Keratinocyte (primary cell): ENCODE data around the gene WLS. TPM values are rescaled to one million over a fixed set of nuclear protein-coding genes. Genes with fewer than 3 reads are reported as not detected.

ENCODE experiments used
- DNase-seq: peaks from one replicate; pipeline ENCODE4 v3.0.0-alpha.2; 2011; ENCODE audit warnings: low read depth, missing footprints, low spot score
- FAIRE-seq: peaks from 2 replicates; lab custom pipeline; 2011; peaks lifted over from hg19 to GRCh38; lab: Jason Lieb, UNC
- H2AFZ ChIP-seq: 2 replicates; pipeline ENCODE4 v1.6.0; 2012; ENCODE audit warnings: low read length, control low read depth, inconsistent platforms; ENCODE audit not compliant: control insufficient read depth
- H3K27ac ChIP-seq: 2 replicates; pipeline ENCODE4 v1.5.1; 2011; ENCODE audit warnings: low read length; ENCODE audit not compliant: control insufficient read depth, insufficient read depth
- H3K27me3 ChIP-seq: 3 replicates; pipeline ENCODE4 v1.6.0; 2011; ENCODE audit warnings: low read length; ENCODE audit not compliant: control insufficient read depth, insufficient read depth; ENCODE audit errors: extremely low read depth
- H3K36me3 ChIP-seq, 2 experiments: 2 replicates in 1 of 2; 3 replicates in 1 of 2; pipeline ENCODE4 v1.5.1; 2011; ENCODE audit warnings: low read length in 2 of 2, mild to moderate bottlenecking in 1 of 2; ENCODE audit not compliant: control insufficient read depth in 2 of 2, insufficient read depth in 2 of 2; ENCODE audit errors: extremely low read depth in 1 of 2
- H3K4me1 ChIP-seq: 3 replicates; pipeline ENCODE4 v1.5.1; 2011; ENCODE audit warnings: low read length; ENCODE audit not compliant: control insufficient read depth, insufficient read depth; ENCODE audit errors: extremely low read depth
- H3K4me2 ChIP-seq: 3 replicates; pipeline ENCODE4 v1.6.0; 2011; ENCODE audit warnings: low read depth, low read length; ENCODE audit not compliant: control insufficient read depth, insufficient read depth; ENCODE audit errors: extremely low read depth
- H3K4me3 ChIP-seq, 3 experiments: fragments of 200-600 bp in 1 of 3; sonication (generic) in 1 of 3; 2 replicates in 2 of 3; 3 replicates in 1 of 3; pipeline ENCODE4 v1.5.1; 2011 to 2016; ENCODE audit warnings: low read length in 3 of 3, mild to moderate bottlenecking in 3 of 3, control low read depth in 2 of 3, inconsistent platforms in 1 of 3, low read depth in 1 of 3, mixed read lengths in 1 of 3, mixed run types in 1 of 3, moderate library complexity in 1 of 3; ENCODE audit not compliant: control insufficient read depth in 2 of 3, insufficient read depth in 2 of 3; ENCODE audit errors: extremely low read depth in 1 of 3
- H3K79me2 ChIP-seq: 2 replicates; pipeline ENCODE4 v1.6.0; 2012; ENCODE audit warnings: low read length; ENCODE audit not compliant: control insufficient read depth, insufficient read depth
- H3K9ac ChIP-seq: 3 replicates; pipeline ENCODE4 v1.6.0; 2011; ENCODE audit warnings: low read length; ENCODE audit not compliant: control insufficient read depth, insufficient read depth; ENCODE audit errors: extremely low read depth
- H3K9me1 ChIP-seq: 3 replicates; pipeline ENCODE4 v1.6.0; 2011; ENCODE audit warnings: low read length; ENCODE audit not compliant: control insufficient read depth, insufficient read depth; ENCODE audit errors: extremely low read depth
- H3K9me3 ChIP-seq: 2 replicates; pipeline ENCODE4 v1.5.1; 2012; ENCODE audit warnings: low read depth, low read length; ENCODE audit not compliant: control insufficient read depth
- H4K20me1 ChIP-seq: 3 replicates; pipeline ENCODE4 v1.6.0; 2011; ENCODE audit warnings: low read length; ENCODE audit not compliant: control insufficient read depth, insufficient read depth; ENCODE audit errors: extremely low read depth
- EZH2 ChIP-seq: IDR thresholded peaks from one replicate; pipeline ENCODE4 v1.6.1; 2012; ENCODE audit warnings: inconsistent platforms, mild to moderate bottlenecking, low read length, moderate library complexity
- dilution Hi-C: fragments of 300-500 bp; cut with MboI; formaldehyde crosslinking; loops from one replicate; pipeline ENCODE4 v1.7.0; 2020; ENCODE audit warnings: low sequenced_read_pairs; ENCODE audit not compliant: extremely low pct_ligation_motif_present
- polyA plus RNA-seq, 5 experiments: library from polyadenylated mRNA; depleted of rRNA in 3 of 5; stranded (reverse) in 3 of 5; stranded (forward) in 1 of 5; unstranded in 1 of 5; fragments of >200 nt; gene quantifications; 1 replicate in 1 of 5; 2 replicates in 3 of 5; 3 replicates in 1 of 5; pipeline versions ENCODE4 v1.2.1 to v1.2.3, GENCODE V29; 2011 to 2012; ENCODE audit warnings: missing spikeins in 2 of 5, low read depth in 1 of 5, low replicate concordance in 1 of 5
- TF ChIP-seq, protein P1 (sequence below), 3 experiments: IDR thresholded peaks in 1 of 3; conservative IDR thresholded peaks in 1 of 3; optimal IDR thresholded peaks in 1 of 3; 2 replicates in 2 of 3; 3 replicates in 1 of 3; pipeline versions ENCODE3 to v1.5.1; 2011; ENCODE audit warnings: low read length in 3 of 3, mild to moderate bottlenecking in 3 of 3, moderate library complexity in 2 of 3, control low read depth in 1 of 3, inconsistent platforms in 1 of 3; ENCODE audit not compliant: insufficient read depth in 2 of 3; ENCODE audit errors: extremely low read depth in 1 of 3

Gene WLS
- polyA plus RNA-seq, 1 donor (not counting 4 experiments of a cell fraction or from before 2014, with no cell fraction given): 92.4 TPM

DNA sequence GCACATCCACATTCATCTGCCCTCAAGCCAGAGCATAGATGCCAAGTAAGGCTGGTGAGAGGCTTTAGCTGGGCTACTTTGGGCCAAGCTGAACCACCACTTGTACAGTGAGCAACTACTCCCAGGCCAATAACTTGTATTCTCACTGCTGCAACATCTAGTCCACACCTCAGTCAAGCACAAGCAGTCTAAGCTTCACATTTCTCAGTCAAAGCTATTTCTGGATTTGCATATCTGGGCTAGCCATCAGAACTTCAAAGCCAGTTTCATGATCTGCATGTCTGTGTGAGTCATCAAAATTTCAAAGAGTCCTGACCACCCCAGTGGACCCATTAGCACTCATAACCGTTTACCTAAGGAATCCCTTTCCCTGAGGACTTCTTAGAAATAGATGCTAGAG lies 104.2 kb downstream of the WLS start:
- DNase-seq: no peak
- FAIRE-seq: peak; percentile 60
- Histone ChIP-seq H3K27ac (no peak overlapping the region), H4K20me1 (no peaks in the 10 kb centered on the region), H3K4me1 (peaks cover 2% of the 10 kb centered on the region), H3K9ac (no peak overlapping the region), H3K4me2 (no peak overlapping the region), H3K36me3 (peaks cover 18 to 20% of the 10 kb centered on the region in 2 experiments), H3K79me2 (no peaks in the 10 kb centered on the region), H3K9me3 (no peaks in the 10 kb centered on the region), H3K9me1 (no peaks in the 10 kb centered on the region), H3K4me3 (no peak overlapping the region), H2AFZ (no peak overlapping the region), H3K27me3 (no peaks in the 10 kb centered on the region)
- TF ChIP-seq, protein P1, sequence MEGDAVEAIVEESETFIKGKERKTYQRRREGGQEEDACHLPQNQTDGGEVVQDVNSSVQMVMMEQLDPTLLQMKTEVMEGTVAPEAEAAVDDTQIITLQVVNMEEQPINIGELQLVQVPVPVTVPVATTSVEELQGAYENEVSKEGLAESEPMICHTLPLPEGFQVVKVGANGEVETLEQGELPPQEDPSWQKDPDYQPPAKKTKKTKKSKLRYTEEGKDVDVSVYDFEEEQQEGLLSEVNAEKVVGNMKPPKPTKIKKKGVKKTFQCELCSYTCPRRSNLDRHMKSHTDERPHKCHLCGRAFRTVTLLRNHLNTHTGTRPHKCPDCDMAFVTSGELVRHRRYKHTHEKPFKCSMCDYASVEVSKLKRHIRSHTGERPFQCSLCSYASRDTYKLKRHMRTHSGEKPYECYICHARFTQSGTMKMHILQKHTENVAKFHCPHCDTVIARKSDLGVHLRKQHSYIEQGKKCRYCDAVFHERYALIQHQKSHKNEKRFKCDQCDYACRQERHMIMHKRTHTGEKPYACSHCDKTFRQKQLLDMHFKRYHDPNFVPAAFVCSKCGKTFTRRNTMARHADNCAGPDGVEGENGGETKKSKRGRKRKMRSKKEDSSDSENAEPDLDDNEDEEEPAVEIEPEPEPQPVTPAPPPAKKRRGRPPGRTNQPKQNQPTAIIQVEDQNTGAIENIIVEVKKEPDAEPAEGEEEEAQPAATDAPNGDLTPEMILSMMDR (optimal IDR thresholded peaks at IDR 0.05 in 1 of 3, IDR thresholded peaks at IDR 0.05 in 1 of 3, conservative IDR thresholded peaks at IDR 0.05 in 1 of 3; ENCODE audit: extremely low read depth in 1 of 3, insufficient read depth in 2 of 3, low read length in 3 of 3): no peak
- no peak for TF ChIP-seq EZH2
- dilution Hi-C loops: loop anchor here (25.0 kb wide), 1 partner anchor 209 kb away; no protein-coding TSS in a partner anchor

DNA sequence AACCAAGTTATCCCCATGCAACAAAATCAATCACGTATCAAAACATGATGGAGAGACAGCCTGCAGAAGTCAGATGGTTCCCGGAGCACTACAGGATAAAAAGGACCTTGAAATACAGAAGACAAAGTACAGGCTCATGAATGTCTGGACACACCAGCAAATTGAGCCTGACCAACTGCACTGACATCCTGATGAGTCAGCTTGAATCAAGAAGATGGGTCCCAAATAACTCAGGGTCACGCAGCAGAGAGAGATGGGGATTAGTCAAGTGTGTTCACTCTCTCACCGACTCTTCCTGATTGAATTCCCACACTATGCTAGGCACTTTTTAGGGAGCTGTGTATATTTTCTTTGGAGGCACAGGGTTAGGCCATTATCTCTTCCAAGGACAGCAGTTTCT lies 110.8 kb downstream of the WLS start:
- Histone ChIP-seq H4K20me1 (no peaks in the 10 kb centered on the region), H3K9me1 (no peaks in the 10 kb centered on the region), H3K36me3 (peaks cover 9 to 12% of the 10 kb centered on the region in 2 experiments), H3K4me3 (no peak overlapping the region), H3K4me1 (no peaks in the 10 kb centered on the region), H3K9me3 (no peaks in the 10 kb centered on the region), H3K27me3 (no peaks in the 10 kb centered on the region), H2AFZ (no peak overlapping the region), H3K4me2 (no peak overlapping the region), H3K79me2 (no peaks in the 10 kb centered on the region), H3K27ac (no peak overlapping the region), H3K9ac (no peak overlapping the region)
- FAIRE-seq (no peak), DNase-seq (no peak)
- dilution Hi-C loops: no loop called here
- TF ChIP-seq EZH2: no peak
- TF ChIP-seq, protein P1 (optimal IDR thresholded peaks at IDR 0.05 in 1 of 3, IDR thresholded peaks at IDR 0.05 in 1 of 3, conservative IDR thresholded peaks at IDR 0.05 in 1 of 3; ENCODE audit: extremely low read depth in 1 of 3, insufficient read depth in 2 of 3, low read length in 3 of 3): no peak
